Measurements from ENCODE around the gene AKT1. TPM values are rescaled to one million over a fixed set of nuclear protein-coding genes. Genes with fewer than 3 reads are reported as not detected.

The AKT1 gene
- total RNA-seq, 6 experiments from 2014 or later, result 66.7 to 92.1 (median 83.9) TPM

DNA sequence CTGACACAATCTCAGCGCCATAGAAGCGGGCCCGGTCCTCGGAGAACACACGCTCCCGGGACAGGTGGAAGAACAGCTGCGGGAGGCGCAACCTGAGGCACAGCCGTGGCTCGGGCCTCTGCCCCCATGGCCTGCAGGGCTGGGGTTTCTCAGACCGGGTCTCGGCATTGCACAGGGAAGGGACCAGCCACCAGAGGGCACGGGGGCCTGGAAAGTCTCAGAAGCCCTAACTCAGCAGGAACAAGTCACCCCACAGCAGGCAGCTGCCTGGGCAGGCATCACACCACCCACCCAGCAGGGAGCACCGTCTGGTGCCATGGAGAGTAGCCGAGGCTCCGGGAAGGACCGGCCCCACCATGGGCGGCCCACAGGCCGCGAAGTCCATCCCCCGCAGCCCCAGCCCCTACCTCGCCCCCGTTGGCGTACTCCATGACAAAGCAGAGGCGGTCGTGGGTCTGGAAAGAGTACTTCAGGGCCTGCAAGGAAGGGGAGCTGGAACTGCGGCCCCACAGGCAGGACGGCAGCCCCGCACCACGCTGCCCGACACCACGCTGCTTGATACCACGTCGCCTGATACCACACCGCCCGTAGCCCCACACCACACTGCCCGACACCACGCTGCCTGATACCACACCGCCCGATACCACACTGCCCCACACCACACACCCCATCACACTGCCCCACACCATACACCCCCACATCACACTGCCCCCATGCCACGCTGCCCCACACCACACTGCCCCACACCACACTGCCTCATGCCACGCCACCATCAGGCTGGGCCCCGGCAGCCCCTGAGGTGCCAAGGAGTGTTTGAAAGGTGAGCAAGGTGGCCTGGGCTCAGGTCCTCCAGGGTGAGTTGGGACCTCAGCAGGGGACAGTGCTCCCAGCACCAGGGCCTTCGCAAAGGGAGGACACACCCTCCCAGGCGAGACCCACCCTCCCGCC lies 21.8 kb downstream of the AKT1 start:
- DNase-seq (no peak), ATAC-seq (no peak)
- intact Hi-C loops (cut with DNase I), result loop anchor here in 1 of 2 donors (5.0 kb wide), 1 partner anchor 49 kb away; no protein-coding TSS in a partner anchor
- no peak for TF ChIP-seq POLR2A (IDR thresholded peaks at IDR 0.05)
- TF ChIP-seq, protein P1, sequence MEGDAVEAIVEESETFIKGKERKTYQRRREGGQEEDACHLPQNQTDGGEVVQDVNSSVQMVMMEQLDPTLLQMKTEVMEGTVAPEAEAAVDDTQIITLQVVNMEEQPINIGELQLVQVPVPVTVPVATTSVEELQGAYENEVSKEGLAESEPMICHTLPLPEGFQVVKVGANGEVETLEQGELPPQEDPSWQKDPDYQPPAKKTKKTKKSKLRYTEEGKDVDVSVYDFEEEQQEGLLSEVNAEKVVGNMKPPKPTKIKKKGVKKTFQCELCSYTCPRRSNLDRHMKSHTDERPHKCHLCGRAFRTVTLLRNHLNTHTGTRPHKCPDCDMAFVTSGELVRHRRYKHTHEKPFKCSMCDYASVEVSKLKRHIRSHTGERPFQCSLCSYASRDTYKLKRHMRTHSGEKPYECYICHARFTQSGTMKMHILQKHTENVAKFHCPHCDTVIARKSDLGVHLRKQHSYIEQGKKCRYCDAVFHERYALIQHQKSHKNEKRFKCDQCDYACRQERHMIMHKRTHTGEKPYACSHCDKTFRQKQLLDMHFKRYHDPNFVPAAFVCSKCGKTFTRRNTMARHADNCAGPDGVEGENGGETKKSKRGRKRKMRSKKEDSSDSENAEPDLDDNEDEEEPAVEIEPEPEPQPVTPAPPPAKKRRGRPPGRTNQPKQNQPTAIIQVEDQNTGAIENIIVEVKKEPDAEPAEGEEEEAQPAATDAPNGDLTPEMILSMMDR (IDR thresholded peaks at IDR 0.05), result peak in 1 of 4 donors; percentile 4
- Histone ChIP-seq H3K36me3 (peaks cover 0 to 25% (median 11%) of the 10 kb centered on the region in 4 donors), H3K4me3 (no peak overlapping the region), H3K27me3 (no peaks in the 10 kb centered on the region), H3K27ac (no peak overlapping the region), H3K4me1 (peaks cover 0 to 6% (median 1%) of the 10 kb centered on the region in 4 donors), H3K9me3 (no peaks in the 10 kb centered on the region)
- WGBS (ENCODE audit: insufficient coverage, low coverage, low lambda C conversion rate, missing lambda C conversion rate), result 96% methylated on average over 5 of the region's 46 CpGs

- intact Hi-C loops (cut with DNase I), result loop anchor here in 1 of 2 donors (5.0 kb wide), 1 partner anchor 49 kb away; no protein-coding TSS in a partner anchor
- Histone ChIP-seq H3K4me3 (no peak overlapping the region), H3K4me1 (peaks cover 0 to 12% (median 5%) of the 10 kb centered on the region in 4 donors), H3K36me3 (peaks cover 0 to 25% (median 11%) of the 10 kb centered on the region in 4 donors), H3K27me3 (no peaks in the 10 kb centered on the region), H3K27ac (no peak overlapping the region), H3K9me3 (no peaks in the 10 kb centered on the region)
- TF ChIP-seq POLR2A (IDR thresholded peaks at IDR 0.05), result no peak
- WGBS (ENCODE audit: insufficient coverage, low coverage, low lambda C conversion rate, missing lambda C conversion rate), result 79% methylated on average over 9 of the region's 38 CpGs
- ATAC-seq (no peak), DNase-seq (no peak)
These were observed 22.6 kb downstream of the AKT1 start for GRCh38 chr14:104772707-104773504.

DNA sequence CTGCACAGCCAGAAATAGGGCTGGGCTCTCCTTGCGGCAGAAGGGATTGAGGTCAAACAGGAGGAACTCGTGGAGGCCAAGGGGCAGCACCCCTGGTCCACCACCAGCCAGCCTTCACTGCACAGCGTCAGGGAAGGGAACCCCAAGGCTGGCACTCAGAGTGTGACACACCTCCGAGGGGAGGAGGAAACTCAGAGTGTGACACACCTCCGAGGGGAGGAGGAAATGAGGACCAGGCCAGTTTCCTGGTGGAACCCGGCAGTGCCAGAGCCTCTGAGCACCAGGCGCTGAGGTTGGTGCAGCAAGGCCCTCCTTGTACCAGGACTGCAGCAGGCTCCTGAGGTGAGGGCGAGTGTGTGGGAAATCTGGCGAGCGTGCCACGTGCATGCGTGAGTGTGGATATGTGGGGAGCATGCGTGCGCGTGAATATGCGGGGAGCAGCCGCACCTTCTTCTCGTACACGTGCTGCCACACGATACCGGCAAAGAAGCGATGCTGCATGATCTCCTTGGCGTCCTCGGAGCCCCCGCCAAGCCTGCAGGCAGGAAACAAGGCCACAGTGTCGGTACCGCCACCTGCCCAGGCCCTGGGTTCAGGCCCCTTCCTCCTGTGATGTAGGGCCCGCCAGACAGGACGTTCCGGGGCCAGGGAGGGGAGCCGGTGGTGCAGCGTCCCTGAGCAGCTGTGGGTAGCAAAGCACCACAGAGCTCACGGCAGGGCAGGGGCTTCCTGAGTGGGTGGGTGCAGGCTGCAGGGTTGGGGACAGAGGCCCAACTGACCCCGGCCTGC lies 23.4 kb downstream of the AKT1 start:
- no peak for ATAC-seq
- intact Hi-C loops (cut with DNase I), result loop anchor here in 1 of 2 donors (5.0 kb wide), 1 partner anchor 50 kb away; no protein-coding TSS in a partner anchor
- Histone ChIP-seq H3K36me3 (peaks cover 0 to 25% (median 11%) of the 10 kb centered on the region in 4 donors), H3K27me3 (no peaks in the 10 kb centered on the region), H3K27ac (no peak overlapping the region), H3K9me3 (no peaks in the 10 kb centered on the region), H3K4me1 (peaks cover 0 to 20% (median 9%) of the 10 kb centered on the region in 4 donors), H3K4me3 (no peak overlapping the region)
- WGBS (ENCODE audit: insufficient coverage, low coverage, low lambda C conversion rate, missing lambda C conversion rate), result 100% methylated on average over 1 of the region's 34 CpGs
- DNase-seq, result no peak
- TF ChIP-seq, protein P1 (IDR thresholded peaks at IDR 0.05), result no peak
- TF ChIP-seq POLR2A (IDR thresholded peaks at IDR 0.05), result no peak

GRCh38 chr14:104771374-104771773 lies 24.2 kb downstream of the AKT1 start:
- Histone ChIP-seq H3K9me3 (no peaks in the 10 kb centered on the region), H3K36me3 (peaks cover 0 to 25% (median 11%) of the 10 kb centered on the region in 4 donors), H3K27ac (no peak overlapping the region), H3K4me1 (peaks cover 0 to 23% (median 11%) of the 10 kb centered on the region in 4 donors), H3K27me3 (no peaks in the 10 kb centered on the region), H3K4me3 (no peak overlapping the region)
- intact Hi-C loops (cut with DNase I), result loop anchor here in 1 of 2 donors (5.0 kb wide), 1 partner anchor 51 kb away; no protein-coding TSS in a partner anchor
- DNase-seq, result no peak
- ATAC-seq, result no peak
- no CpG with 5 or more reads among the region's 4 CpGs for WGBS (ENCODE audit: insufficient coverage, low coverage, low lambda C conversion rate, missing lambda C conversion rate)
- TF ChIP-seq, protein P1 (IDR thresholded peaks at IDR 0.05), result no peak
